Upper lobe of right lung (tissue), 1 donor: Measurements from ENCODE around the gene SCGB1D4. TPM values are rescaled to one million over a fixed set of nuclear protein-coding genes. Genes with fewer than 3 reads are reported as not detected.
"Not testable (repeated sequence)": the region's sequence is repeated elsewhere in the genome, so short reads cannot be mapped to it uniquely, and the experiment has no call there.

Experiments
- ATAC-seq: fragments of 200-7000 bp; cut with Tn5 transposase; one replicate; pipeline ENCODE4 v1.9.1; 2020; ENCODE audit warnings: mild to moderate bottlenecking, moderate library complexity
- DNase-seq: peaks from one replicate; pipeline ENCODE4 v3.0.0-alpha.2; 2020
- H3K27ac ChIP-seq: fragments of 200-600 bp; one replicate; pipeline ENCODE4 v1.8.0; 2022
- H3K27me3 ChIP-seq: fragments of 200-600 bp; one replicate; pipeline ENCODE4 v1.8.0; 2022; ENCODE audit warnings: mild to moderate bottlenecking
- H3K36me3 ChIP-seq: fragments of 200-600 bp; one replicate; pipeline ENCODE4 v1.8.0; 2022
- H3K4me1 ChIP-seq: fragments of 200-600 bp; one replicate; pipeline ENCODE4 v1.8.0; 2022
- H3K4me3 ChIP-seq: fragments of 200-600 bp; one replicate; pipeline ENCODE4 v1.8.0; 2022; ENCODE audit warnings: mild to moderate bottlenecking
- H3K9me3 ChIP-seq: fragments of 200-600 bp; one replicate; pipeline ENCODE4 v1.8.0; 2022
- CTCF ChIP-seq: fragments of 200-600 bp; IDR thresholded peaks from one replicate; pipeline ENCODE4 v1.8.0; 2022; ENCODE audit warnings: antibody characterized with exemption
- intact Hi-C: fragments of 100-400 bp; cut with DNase I; formaldehyde crosslinking; loops from one replicate; pipeline ENCODE4 v1.11.0; 2022
- long read RNA-seq: library from polyadenylated mRNA; unstranded; transcript quantifications from one replicate; pipeline ENCODE4 v2.0.0, GENCODE V29; 2021
- total RNA-seq: library from RNA; stranded (reverse); fragmentation: NEBNext Ultra II Directional; extraction: Animal tissue kit (Norgen Biotek cat#: 25700); gene quantifications from one replicate; pipeline ENCODE4 v1.2.1, GENCODE V29; 2021
- donor health status: DM: no; HTN: yes; CAD: no; lungs with severe emphysema.

SCGB1D4 gene
- not detected for total RNA-seq
- long read RNA-seq, result 0 reads

- ATAC-seq, result no peak
- Histone ChIP-seq H3K27me3 (peaks cover 22% of the 10 kb centered on the region), H3K36me3 (no peaks in the 10 kb centered on the region), H3K27ac (no peak within 1 kb of the TSS), H3K4me1 (no peaks in the 10 kb centered on the region), H3K4me3 (no peak within 1 kb of the TSS), H3K9me3 (no peaks in the 10 kb centered on the region)
- DNase-seq, result no peak
- TF ChIP-seq CTCF, result no peak
- intact Hi-C loops, result no loop called here
Measured at GRCh38 chr11:62298975-62299374, at the start of gene SCGB1D4. TSS of gene SCGB1D4 (minus strand) at chr11:62299075. CDS start at chr11:62299010, 65 bp downstream.

GRCh38 chr11:62345861-62346260 lies 47.0 kb upstream of the SCGB1D4 start:
- Histone ChIP-seq H3K27ac (peak overlapping the region; percentile 17), H3K27me3 (no peaks in the 10 kb centered on the region), H3K4me3 (no peak overlapping the region), H3K36me3 (no peaks in the 10 kb centered on the region), H3K4me1 (peaks cover 5% of the 10 kb centered on the region), H3K9me3 (no peaks in the 10 kb centered on the region)
- DNase-seq (no peak), ATAC-seq (peak; percentile 16)
- no peak for TF ChIP-seq CTCF
- intact Hi-C loops, result no loop called here

GRCh38 chr11:62344210-62344609 lies 45.3 kb upstream of the SCGB1D4 start:
- ATAC-seq, result no peak
- H3K4me3 ChIP-seq, result peak overlapping the region; percentile 19
- intact Hi-C loops, result no loop called here
- TF ChIP-seq CTCF, result no peak
- H3K36me3 ChIP-seq, result no peaks in the 10 kb centered on the region
- H3K4me1 ChIP-seq, result peaks cover 15% of the 10 kb centered on the region
- H3K27ac ChIP-seq, result no peak overlapping the region
- no peaks in the 10 kb centered on the region for H3K9me3 ChIP-seq
- no peaks in the 10 kb centered on the region for H3K27me3 ChIP-seq
- no peak for DNase-seq

GRCh38 chr11:62343646-62344190 lies 44.8 kb upstream of the SCGB1D4 start:
- H3K4me1 ChIP-seq, result peaks cover 15% of the 10 kb centered on the region
- H3K36me3 ChIP-seq, H3K27ac ChIP-seq, H3K4me3 ChIP-seq, intact Hi-C loops, H3K27me3 ChIP-seq, H3K9me3 ChIP-seq, DNase-seq, ATAC-seq: not testable (repeated sequence)

GRCh38 chr11:62341588-62341987 lies 42.7 kb upstream of the SCGB1D4 start:
- no peak for TF ChIP-seq CTCF
- intact Hi-C loops, result no loop called here
- no peak overlapping the region for H3K4me3 ChIP-seq
- DNase-seq, result no peak
- H3K4me1 ChIP-seq, result peaks cover 15% of the 10 kb centered on the region
- H3K27me3 ChIP-seq, result no peaks in the 10 kb centered on the region
- H3K36me3 ChIP-seq, result no peaks in the 10 kb centered on the region
- no peak for ATAC-seq
- H3K9me3 ChIP-seq, result no peaks in the 10 kb centered on the region
- H3K27ac ChIP-seq, result peak overlapping the region; percentile 12

- intact Hi-C loops, result no loop called here
- Histone ChIP-seq H3K27ac (peak overlapping the region; percentile 38), H3K27me3 (no peaks in the 10 kb centered on the region), H3K36me3 (no peaks in the 10 kb centered on the region), H3K9me3 (no peaks in the 10 kb centered on the region), H3K4me3 (no peak overlapping the region), H3K4me1 (peaks cover 15% of the 10 kb centered on the region)
- ATAC-seq (peak; percentile 62), DNase-seq (no peak)
- TF ChIP-seq CTCF, result peak; percentile 74
Measured at GRCh38 chr11:62340269-62340901, 41.5 kb upstream of the SCGB1D4 start.
